Activated CD8-positive, alpha-beta memory T cell treated with anti-CD3 and anti-CD28 coated beads for 4 hours (primary cell): Measurements from ENCODE around the gene NXN.
"Not testable (repeated sequence)": the region's sequence is repeated elsewhere in the genome, so short reads cannot be mapped to it uniquely, and the experiment has no call there.

ENCODE experiments used
- DNase-seq, 2 donors: peaks; one replicate each; pipeline ENCODE4 v3.0.0-alpha.2; 2020; ENCODE audit warnings: low read depth in 2 of 2

The NXN gene

DNA sequence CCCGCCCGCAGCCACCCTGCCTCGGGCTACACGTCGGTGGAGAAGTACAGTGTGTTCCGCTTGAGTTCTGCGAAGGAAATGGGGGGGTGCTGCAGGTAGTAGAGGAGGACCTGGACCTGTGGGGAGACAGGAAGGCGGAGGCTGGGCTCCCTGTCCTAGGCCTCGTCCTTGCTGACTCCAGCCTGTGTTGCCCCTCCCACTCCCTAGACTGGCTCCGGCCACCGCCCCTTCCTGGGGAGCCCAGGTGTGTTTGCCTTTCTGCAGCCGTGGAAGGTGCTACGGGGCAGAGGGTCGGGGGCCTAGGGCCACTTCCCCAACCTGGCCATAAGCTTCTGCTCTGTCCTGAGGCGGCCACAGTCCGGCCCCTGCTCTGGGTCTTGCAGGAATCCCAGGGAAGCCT is 26.5 kb upstream of the NXN start:
- no peak for DNase-seq

GRCh38 chr17:1005361-1005946 is 25.9 kb upstream of the NXN start:
- DNase-seq: no peak

DNA sequence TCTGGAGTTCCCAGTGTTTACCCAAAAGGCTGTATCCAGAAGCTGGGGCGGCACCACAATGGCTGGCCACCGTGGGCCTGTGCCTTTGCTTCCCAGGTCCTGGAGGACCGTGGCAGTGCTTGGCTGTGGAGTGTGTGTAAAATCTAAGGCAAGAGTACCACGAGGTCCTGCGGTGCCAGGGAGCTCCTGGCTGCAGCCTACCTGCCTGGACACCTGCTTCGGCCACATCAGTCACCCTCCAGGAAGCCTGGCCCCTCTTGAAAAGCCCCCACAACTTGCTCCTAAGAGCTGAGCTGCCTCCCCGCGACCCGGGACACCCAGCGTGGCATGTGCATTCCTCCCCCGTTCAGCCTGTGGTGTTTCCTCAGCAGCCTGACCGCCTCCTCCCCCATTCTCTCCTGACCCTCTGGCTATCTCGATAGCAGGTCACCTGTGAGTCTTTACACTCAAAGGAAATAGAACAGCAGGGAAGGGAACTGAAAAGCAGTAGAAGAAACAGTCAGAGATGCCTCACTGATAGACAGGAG is 25.3 kb upstream of the NXN start:
- no peak for DNase-seq

DNA sequence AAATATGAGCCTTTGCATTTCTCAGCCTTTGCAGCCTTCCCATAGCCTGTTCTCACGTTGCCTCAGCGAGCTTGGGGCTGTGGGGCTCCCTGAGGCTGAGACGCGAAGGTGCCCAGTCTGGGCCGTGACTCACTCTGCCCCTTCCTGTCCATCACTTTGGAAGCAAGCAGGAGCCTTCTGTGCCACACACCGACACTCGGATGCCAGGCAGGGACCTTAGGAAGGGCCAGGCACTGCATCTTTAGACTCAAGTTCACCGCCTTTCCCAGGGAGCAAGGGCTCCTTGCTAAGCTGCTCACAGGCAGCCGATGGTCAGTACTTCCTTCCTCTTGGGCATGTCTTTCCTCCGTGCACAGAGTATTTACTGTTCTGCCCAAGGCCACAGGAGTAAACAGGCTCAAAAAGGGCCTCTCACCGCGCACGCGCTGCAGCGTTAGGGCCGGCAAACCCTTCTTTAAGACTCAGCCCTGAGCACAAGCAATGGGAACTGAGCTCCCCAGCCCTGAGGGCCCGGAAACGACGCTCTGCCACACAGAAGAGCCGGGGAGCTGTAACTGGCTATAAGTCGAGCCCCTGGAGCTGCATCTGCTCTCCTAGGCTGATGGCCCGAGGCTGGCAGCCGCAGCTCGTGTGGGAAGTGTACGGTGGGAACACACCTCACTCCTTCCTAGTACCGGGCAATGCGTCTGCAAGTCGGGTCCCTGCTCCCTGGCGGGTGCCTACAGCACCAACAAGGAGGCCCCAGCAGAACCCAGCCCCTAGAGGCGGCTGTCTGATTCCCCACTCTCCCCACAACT is 24.6 kb upstream of the NXN start:
- no peak for DNase-seq

DNA sequence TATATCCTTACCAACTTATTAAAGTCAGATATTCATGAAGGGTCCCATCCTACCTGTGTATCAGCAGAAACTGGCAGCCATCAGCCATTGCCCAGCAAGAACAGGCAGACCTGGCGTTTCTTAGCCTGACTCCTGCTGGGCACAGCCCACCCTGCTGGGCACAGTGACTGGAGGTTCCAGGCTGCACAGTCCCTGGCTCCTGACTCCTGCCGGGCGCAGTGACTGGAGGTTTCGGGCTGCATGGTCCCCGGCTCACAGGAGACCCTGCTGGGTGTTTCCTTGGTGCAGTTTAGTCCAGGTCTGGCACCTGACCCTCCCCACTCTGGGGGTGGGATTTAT is 24.0 kb upstream of the NXN start:
- no peak for DNase-seq

DNA sequence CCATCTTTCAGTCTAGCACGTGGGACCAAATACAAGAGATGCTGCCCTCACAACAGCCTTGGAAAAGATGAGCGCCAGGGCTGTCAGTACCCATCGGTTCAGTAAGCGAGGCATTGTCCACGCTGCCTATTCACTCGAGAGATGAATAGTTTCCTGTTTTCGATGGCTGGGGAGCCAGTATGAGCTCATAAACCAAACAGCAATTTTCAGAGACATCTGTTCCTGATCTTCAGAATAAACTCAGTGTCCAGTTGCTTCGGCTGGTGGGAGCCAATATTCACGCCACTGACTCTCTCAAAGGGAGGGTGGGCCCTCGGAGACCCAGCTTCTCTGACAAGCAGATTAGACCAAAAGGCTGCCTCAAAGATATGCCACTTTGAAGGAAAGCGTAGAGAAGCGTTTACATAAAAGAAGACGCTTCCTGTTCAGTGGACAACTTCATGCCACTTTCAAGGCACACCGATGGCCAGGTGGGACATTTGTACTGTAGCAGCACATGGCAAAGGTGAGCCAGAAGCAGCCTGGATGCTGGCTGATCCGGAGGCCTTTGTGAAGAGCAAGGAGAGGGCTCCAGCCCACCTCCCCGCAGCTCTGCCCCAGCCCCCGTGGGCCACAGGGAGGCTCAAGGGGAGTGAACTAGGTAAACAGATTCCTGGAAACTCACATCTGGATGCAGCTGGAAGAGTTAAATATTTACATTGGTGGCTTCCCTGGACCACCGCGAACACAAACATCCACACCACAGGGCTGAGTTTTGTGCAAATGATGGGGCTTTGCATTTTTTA is 23.4 kb upstream of the NXN start:
- no peak for DNase-seq

DNA sequence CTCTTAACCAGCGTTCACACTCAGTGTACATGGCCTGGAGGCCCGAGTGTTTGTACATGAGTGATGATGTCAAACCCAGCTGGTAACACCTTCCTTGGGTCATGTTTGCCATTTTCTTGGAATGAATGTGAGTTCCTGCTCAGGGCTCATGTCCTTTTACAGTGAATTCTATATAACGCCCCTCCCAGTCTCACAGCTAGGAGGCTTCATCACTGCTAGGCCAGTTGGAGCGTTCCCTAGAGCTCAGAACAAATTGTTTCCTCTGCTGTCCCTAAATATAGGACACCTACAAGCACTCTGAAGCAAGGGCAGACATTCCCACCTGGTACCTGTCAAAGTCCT is 22.8 kb upstream of the NXN start:
- no peak for DNase-seq

- DNase-seq: no peak
Measured at GRCh38 chr17:1001640-1002411, 22.2 kb upstream of the NXN start.

DNA sequence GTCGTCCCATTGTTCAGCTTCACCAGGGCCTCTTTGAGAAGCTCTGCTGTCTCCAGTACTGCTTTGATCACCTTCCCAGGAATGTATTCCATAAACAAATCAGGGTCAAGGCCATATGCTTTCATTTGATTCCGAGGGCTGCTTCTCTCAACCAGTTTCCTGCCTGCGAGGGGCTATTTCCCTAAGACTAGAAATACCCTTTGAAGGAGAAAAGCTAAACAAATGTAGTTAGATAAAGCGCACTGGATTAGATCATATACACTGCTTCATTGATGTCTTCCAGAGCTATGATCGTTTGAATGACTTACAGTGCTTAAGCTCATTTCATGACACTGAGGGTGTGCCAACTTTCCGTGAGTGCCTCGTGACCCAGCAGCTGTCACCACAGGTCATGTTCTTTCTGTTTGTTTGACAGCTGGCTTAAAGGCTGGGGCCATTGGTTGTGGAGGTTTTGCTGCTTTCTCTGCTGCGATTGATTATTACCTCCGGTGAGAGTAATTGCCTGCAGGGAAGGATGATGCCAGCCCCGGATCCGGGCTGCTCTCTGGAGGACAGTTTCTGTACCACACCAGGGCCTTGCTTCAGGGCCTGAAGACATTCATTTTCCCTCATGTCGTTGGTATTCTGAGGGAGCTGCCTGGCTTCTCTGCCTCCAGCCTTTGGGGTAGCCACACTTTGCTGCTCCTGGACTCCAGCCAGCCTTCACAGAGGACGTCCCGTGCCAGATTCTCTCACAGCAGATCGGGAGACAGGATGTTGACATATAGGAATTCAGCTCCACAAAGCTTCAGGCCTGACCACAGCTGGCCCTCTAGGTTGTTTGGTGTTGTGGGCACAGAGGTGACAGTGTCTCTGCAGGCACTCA is 21.3 kb upstream of the NXN start:
- no peak for DNase-seq

DNA sequence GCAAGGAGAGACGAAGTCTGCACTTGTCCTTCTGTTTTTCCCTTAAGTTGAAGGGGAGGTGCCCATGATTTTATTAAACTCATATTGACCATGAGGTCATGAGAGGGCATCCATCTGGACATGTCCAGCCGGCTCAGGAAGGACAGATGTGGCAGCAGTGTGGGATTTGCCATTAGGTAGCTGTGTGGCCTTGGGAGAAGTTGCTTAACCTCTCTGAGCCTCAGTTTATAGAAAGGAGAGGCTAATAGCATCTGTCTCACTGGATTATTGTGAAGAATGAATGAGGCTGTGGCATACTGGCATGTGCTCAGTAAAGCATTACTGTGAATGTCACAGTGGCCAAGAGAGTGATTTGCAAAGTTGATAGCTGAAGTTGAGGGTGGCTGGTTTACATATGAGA is 18.5 kb upstream of the NXN start:
- DNase-seq: no peak

GRCh38 chr17:996554-997344 is 17.2 kb upstream of the NXN start, which contains the start of gene TIMM22:
Gene TIMM22, plus strand, starts transcription at chr17:997129. Its CDS starts 14 bp downstream, at chr17:997143.
- peak; percentile 76 to 84 for DNase-seq

- not testable (repeated sequence) for DNase-seq
Measured at GRCh38 chr17:995324-995723, 15.7 kb upstream of the NXN start.

DNA sequence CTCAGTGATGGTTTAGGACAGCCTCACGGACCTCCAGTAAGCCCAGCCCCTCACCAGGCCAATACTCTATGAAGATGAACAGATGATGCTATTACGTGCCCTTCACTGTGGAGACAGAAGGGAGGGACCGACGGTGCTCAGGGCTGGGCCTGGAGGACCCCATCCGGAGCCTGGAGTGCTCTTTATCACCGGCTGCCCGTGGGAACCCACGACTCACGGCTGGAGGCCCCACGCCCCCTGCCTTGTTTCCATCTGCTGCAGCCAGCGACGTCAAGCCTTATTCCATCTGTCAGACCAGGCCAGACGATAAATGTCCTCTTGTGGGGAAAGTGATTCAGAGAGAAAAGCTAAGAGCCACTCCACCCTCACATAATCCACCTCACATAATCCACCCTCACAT is 13.4 kb upstream of the NXN start:
- no peak for DNase-seq

DNA sequence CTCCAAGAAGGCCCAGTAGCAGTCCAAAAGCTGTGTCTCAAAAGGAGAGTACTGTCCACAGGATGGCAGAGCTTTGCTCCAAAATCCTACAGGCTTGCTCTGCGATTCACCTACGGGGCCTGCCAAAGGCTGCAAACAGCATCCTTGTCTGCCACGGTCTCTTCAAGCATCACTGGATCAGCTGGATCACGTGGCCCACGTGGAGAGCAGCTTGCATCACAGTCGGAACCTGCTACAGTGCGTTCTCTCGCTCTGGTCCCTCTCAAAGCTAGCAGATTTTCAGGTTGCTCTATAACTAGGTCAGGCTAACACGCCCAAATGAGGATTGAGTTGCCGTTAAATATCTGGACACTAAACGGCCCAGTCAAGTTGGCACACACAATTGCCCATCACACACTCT is 9.0 kb upstream of the NXN start:
- no peak for DNase-seq

- no peak for DNase-seq
Measured at GRCh38 chr17:987931-988330, 8.4 kb upstream of the NXN start.

DNA sequence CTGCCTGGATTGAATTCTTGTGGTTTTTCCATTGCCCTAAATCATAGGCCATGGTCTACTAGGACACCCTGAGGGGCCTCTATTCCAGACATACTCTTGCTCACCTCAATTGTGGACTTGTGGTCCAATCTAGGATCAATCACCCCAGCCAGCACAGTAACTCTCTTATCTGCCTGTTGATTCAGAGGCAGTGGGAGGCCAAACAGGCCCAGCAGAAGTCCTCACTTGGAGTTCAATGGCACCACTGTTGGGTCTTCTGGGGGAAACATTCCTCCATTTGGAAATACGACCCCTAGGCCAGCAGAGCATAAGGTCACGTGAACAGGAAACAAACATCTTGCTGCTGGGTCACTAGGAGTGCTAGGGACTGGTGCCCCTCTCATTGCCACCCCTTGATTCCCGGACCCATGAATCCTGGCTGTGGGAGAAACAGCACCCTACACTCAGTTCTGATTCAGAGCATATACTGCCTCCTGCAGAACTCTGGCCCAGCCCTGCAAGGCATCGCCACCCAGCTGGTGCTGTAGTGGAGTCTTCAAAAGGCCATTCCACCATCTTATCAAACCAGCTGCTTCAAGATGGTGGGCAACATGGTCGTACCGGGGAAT is 6.8 kb upstream of the NXN start:
- no peak for DNase-seq

- DNase-seq: no peak
Measured at GRCh38 chr17:983921-984320, 4.3 kb upstream of the NXN start.

- no peak for DNase-seq
Measured at GRCh38 chr17:981292-981658, 1.7 kb upstream of the NXN start.

DNA sequence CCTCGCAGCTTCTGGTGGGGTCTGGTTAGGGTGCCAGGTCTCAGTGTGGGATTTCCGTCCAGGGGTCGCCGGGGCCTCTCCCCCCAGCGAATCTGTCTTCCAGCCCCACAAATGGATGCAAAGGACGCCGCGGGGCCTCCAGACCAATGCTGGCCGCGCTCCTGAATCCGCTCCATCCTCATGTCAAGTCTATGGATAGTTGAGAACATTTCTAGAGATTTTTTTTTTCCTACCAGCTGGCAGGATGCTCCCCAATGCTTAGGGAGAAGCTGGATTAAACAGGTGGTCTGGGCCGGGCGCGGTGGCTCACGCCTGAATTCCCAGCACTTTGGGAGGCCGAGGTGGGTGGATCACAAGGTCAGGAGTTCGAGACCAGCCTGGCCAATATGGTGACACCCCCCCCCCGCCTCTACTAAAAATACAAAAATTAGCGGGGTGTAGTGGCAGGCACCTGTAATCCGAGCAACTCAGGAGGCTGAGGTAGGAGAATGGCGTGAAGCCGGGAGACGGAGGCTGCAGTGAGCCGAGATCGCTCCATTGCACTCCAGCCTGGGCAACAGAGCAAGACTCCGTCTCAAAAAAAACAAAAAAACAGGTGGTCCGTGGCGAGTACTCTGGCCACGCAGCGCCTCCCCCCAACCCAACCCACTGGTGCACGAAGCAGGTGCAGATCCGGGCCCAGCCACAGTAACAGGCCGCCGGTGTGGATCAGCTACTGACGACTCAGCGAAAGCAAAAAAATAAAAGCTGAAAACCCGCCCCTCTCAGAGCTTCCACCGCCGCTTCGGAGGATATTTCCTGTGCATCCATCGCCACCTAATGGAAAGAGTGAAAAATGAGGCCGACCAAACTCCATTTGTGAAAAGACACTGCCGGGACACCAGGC is 1.1 kb upstream of the NXN start:
- DNase-seq: peak; percentile 39 to 62
